Measurements from ENCODE around the gene GREB1. TPM values are rescaled to one million over a fixed set of nuclear protein-coding genes. Genes with fewer than 3 reads are reported as not detected.

Gene GREB1
- total and polyA plus RNA-seq, 4 experiments from 2014 or later = 0.19 to 1.1 TPM; not detected in 2

DNA sequence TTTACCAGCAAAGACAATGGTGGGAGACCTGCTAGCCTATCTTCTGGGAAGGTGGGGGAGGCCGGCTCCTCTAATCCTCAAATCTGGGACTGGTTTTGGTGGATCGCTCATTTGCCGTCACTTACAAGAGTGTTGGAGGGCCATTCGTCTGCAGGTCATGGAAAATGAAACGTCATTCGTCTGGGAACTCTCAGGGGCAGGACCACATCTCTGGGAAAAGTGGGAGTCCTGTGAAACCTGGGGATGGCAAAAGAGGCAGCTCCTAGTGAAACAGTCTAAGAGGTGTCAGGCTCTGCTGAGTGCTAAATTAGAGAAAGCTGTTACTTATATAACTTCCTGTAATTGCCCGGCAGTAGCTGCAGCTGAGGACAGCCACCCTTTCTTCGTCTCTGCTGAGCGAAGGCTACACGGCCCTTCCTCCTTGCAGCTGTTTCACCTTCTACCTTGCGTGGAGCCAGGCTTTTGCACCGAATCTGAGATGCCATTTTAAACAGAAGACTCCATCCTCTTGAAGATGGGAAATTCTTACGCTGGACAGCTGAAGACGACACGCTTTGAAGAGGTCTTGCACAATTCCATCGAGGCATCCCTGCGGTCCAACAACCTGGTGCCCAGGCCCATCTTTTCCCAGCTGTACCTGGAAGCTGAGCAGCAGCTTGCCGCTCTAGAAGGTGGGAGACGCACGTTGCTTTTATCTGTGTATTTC is 22.4 kb downstream of the GREB1 start:
- Histone ChIP-seq H3K27me3 (ENCODE audit: insufficient read depth, low read length) (no peaks in the 10 kb centered on the region), H3K4me1 (ENCODE audit: insufficient read depth, low read length) (no peaks in the 10 kb centered on the region), H3K4me3 (ENCODE audit: low read length in 2 of 2) (no peak overlapping the region), H3K9me3 (ENCODE audit: control insufficient read depth in 1 of 2, low read length in 2 of 2) (no peaks in the 10 kb centered on the region), H3K36me3 (ENCODE audit: insufficient read depth, low read length) (no peaks in the 10 kb centered on the region), H3K27ac (ENCODE audit: low read depth, low read length) (no peak overlapping the region)
- Mint-ChIP-seq H3K27me3 (peaks cover 27 to 36% of the 10 kb centered on the region in 2 donors), H3K27ac (no peak overlapping the region), H3K9me3 (no peaks in the 10 kb centered on the region), H3K4me1 (peaks cover 0 to 6% (median 5%) of the 10 kb centered on the region in 4 donors), H3K4me3 (no peak overlapping the region), H3K36me3 (no peaks in the 10 kb centered on the region)
- ChIA-PET POLR2A (ENCODE audit: partially characterized antibody) (no interaction called here), CTCF (ENCODE audit: partially characterized antibody) (interaction anchor here (1.3 kb wide), 1 partner anchor 27 kb away, joined by 4 read pairs; no protein-coding TSS in a partner anchor)
- intact Hi-C loops (cut with micrococcal nuclease) = no loop called here
- DNase-seq = no peak

DNA sequence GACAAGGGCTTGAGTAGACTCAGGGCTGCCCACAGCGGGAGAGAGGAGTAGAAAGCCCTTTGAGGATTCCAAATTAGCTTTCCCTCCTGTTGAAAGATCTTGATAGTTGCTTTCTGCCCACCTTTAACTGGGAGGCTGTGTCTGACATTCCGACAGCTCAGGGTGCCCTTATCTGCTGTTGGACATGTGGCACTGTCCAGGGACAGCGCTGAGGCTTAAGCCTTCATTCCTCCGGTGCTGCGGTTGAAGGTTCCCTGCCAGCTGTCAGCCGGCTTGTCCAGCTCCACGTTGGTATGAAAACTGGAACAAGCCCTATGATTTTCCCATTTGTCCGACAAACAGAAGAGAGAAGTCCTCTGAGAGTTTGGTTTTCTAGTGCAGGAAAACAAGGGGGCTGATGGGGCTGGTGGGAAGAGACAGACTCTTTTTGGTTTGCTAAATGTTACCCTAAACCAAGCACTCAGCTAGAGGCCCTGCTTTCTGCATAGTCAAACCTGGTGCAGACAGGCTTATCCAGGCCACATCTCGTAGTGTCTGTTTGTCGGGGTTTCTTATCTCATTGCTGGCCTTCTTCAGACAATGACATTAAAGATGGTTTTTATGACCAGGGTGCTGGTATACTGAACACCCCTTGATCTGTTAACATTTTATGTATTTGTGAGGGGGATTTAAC is 24.5 kb downstream of the GREB1 start:
- H3K9me3 ChIP-seq (ENCODE audit: control insufficient read depth in 1 of 2, low read length in 2 of 2) = no peaks in the 10 kb centered on the region
- no peaks in the 10 kb centered on the region for H3K36me3 Mint-ChIP-seq
- no peaks in the 10 kb centered on the region for H3K9me3 Mint-ChIP-seq
- no peak overlapping the region for H3K4me3 Mint-ChIP-seq
- intact Hi-C loops (cut with micrococcal nuclease) = no loop called here
- H3K27me3 ChIP-seq (ENCODE audit: insufficient read depth, low read length) = no peaks in the 10 kb centered on the region
- DNase-seq = no peak
- peaks cover 0 to 6% (median 5%) of the 10 kb centered on the region in 4 donors for H3K4me1 Mint-ChIP-seq
- H3K4me3 ChIP-seq (ENCODE audit: low read length in 2 of 2) = no peak overlapping the region
- H3K4me1 ChIP-seq (ENCODE audit: insufficient read depth, low read length) = no peaks in the 10 kb centered on the region
- no peak overlapping the region for H3K27ac ChIP-seq (ENCODE audit: low read depth, low read length)
- no peaks in the 10 kb centered on the region for H3K36me3 ChIP-seq (ENCODE audit: insufficient read depth, low read length)
- ChIA-PET POLR2A (ENCODE audit: partially characterized antibody) (no interaction called here), CTCF (ENCODE audit: partially characterized antibody) (interaction anchor here (1.0 kb wide), 1 partner anchor 88 kb away, joined by 4 read pairs; no protein-coding TSS in a partner anchor)
- no peak overlapping the region for H3K27ac Mint-ChIP-seq
- peaks cover 22 to 30% of the 10 kb centered on the region in 2 donors for H3K27me3 Mint-ChIP-seq

DNA sequence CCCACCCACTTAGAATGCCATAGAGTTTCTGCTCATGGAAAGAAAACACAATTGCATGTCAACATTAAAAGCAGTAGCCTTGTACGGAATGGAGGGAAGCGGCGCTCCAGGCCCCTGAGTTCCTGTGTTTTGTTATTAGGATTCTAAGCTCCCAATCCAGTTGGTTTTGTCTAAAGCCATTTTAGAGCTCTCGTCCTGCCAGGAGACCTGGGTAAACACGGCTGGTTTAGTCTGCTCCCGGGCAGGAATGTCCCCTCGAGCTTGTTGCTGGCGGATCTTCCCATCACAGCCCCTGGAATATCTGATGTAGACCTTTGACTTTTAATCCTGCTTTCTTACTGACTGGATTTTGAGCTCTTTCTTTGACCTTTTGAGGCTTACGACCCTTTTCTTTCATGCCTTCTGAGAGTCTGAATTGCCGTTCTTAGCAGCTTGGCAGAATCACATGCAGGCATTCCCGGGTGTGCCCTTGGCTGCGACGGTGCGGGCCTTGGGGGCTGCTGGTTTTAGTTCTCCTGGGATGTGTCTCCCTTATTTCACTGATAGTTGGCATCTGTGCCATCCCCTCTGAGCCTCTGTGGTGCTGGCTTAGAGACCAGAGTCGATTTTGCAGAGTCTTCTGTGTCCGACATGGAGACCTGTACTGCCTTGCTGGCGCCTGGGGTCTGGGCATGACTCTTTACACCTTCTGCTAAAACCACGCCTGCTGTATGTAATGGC is 25.4 kb downstream of the GREB1 start:
- no peaks in the 10 kb centered on the region for H3K9me3 ChIP-seq (ENCODE audit: control insufficient read depth in 1 of 2, low read length in 2 of 2)
- H3K27ac ChIP-seq (ENCODE audit: low read depth, low read length) = no peak overlapping the region
- CTCF ChIA-PET (ENCODE audit: partially characterized antibody) = interaction anchor here (1.0 kb wide), 1 partner anchor 89 kb away, joined by 4 read pairs; no protein-coding TSS in a partner anchor
- Mint-ChIP-seq H3K4me1 (peaks cover 0 to 4% (median 2%) of the 10 kb centered on the region in 4 donors), H3K36me3 (no peaks in the 10 kb centered on the region), H3K27me3 (peaks cover 16 to 24% of the 10 kb centered on the region in 2 donors), H3K9me3 (no peaks in the 10 kb centered on the region), H3K4me3 (no peak overlapping the region), H3K27ac (no peak overlapping the region)
- no peaks in the 10 kb centered on the region for H3K27me3 ChIP-seq (ENCODE audit: insufficient read depth, low read length)
- no peak overlapping the region for H3K4me3 ChIP-seq (ENCODE audit: low read length in 2 of 2)
- no peaks in the 10 kb centered on the region for H3K36me3 ChIP-seq (ENCODE audit: insufficient read depth, low read length)
- DNase-seq = no peak
- no peaks in the 10 kb centered on the region for H3K4me1 ChIP-seq (ENCODE audit: insufficient read depth, low read length)
- intact Hi-C loops (cut with micrococcal nuclease) = no loop called here
- POLR2A ChIA-PET (ENCODE audit: partially characterized antibody) = no interaction called here

DNA sequence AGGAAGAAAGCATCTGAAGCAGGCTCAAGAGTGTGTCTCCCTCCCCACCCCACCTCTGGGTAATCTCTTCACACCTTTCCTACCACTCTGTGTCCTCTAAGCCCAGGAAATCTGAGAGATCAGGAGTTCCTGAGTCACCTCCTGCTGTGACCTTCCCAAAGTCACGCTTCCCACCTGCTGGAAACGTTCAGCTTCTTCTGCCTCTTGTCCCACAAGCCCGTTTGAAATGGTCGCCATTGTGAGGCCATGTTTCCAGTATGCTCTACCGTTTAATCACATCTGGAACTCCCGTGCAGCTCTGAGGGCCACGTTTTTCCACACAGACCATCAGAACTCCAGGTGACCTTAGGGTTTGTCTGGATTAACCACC is 25.9 kb downstream of the GREB1 start:
- Histone ChIP-seq H3K4me3 (ENCODE audit: low read length in 2 of 2) (no peak overlapping the region), H3K4me1 (ENCODE audit: insufficient read depth, low read length) (no peaks in the 10 kb centered on the region), H3K36me3 (ENCODE audit: insufficient read depth, low read length) (no peaks in the 10 kb centered on the region), H3K27me3 (ENCODE audit: insufficient read depth, low read length) (no peaks in the 10 kb centered on the region), H3K27ac (ENCODE audit: low read depth, low read length) (no peak overlapping the region), H3K9me3 (ENCODE audit: control insufficient read depth in 1 of 2, low read length in 2 of 2) (no peaks in the 10 kb centered on the region)
- no peak overlapping the region for H3K4me3 Mint-ChIP-seq
- H3K9me3 Mint-ChIP-seq = no peaks in the 10 kb centered on the region
- intact Hi-C loops (cut with micrococcal nuclease) = no loop called here
- CTCF ChIA-PET (ENCODE audit: partially characterized antibody) = no interaction called here
- H3K27ac Mint-ChIP-seq = no peak overlapping the region
- H3K4me1 Mint-ChIP-seq = no peaks in the 10 kb centered on the region
- peaks cover 15 to 23% of the 10 kb centered on the region in 2 donors for H3K27me3 Mint-ChIP-seq
- H3K36me3 Mint-ChIP-seq = no peaks in the 10 kb centered on the region
- no peak for DNase-seq
- POLR2A ChIA-PET (ENCODE audit: partially characterized antibody) = no interaction called here

DNA sequence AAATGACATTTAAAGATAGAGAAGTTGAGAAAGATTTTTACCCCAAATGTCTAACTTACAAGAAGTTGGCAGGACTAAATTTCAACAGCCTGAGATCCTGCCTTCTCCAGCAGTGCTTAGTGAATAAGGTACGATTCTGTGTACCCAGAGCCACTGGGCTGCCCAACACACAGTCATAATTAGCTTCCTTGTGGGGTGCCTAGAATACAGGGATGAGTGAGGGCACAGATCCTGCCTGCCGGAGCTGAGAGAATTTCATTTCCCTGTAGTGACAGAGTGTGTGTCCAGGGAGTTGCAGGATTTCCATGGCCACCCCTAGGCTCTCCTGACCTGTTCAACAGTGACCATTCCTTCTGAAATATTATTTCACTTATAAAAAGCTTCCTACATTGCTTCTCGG is 27.0 kb downstream of the GREB1 start:
- no peak overlapping the region for H3K27ac Mint-ChIP-seq
- POLR2A ChIA-PET (ENCODE audit: partially characterized antibody) = no interaction called here
- Histone ChIP-seq H3K27me3 (ENCODE audit: insufficient read depth, low read length) (no peaks in the 10 kb centered on the region), H3K27ac (ENCODE audit: low read depth, low read length) (no peak overlapping the region), H3K36me3 (ENCODE audit: insufficient read depth, low read length) (no peaks in the 10 kb centered on the region), H3K9me3 (ENCODE audit: control insufficient read depth in 1 of 2, low read length in 2 of 2) (no peaks in the 10 kb centered on the region), H3K4me1 (ENCODE audit: insufficient read depth, low read length) (no peaks in the 10 kb centered on the region), H3K4me3 (ENCODE audit: low read length in 2 of 2) (no peak overlapping the region)
- no peaks in the 10 kb centered on the region for H3K4me1 Mint-ChIP-seq
- CTCF ChIA-PET (ENCODE audit: partially characterized antibody) = no interaction called here
- no peaks in the 10 kb centered on the region for H3K36me3 Mint-ChIP-seq
- H3K27me3 Mint-ChIP-seq = peaks cover 9 to 16% of the 10 kb centered on the region in 2 donors
- no peak for DNase-seq
- no peak overlapping the region for H3K4me3 Mint-ChIP-seq
- no peaks in the 10 kb centered on the region for H3K9me3 Mint-ChIP-seq
- intact Hi-C loops (cut with micrococcal nuclease) = no loop called here

DNA sequence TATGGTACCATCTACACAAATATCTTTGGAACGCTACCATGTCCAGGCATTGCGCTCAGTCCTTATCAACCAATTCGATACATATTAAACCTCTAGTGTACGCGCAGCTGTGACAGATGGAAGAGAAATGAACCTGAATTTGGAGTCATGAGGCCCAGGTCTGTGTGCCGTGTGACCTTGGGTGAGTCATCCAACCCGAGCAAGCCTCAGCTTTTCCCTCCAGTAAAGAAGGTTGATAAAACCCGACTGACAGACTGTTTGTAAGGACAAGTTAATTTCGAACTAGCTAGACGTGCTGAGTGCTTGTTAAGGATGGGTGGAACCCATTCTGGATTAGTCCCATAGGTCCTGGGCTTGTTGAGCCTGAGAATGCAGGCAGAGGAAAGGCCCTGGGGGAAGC is 28.2 kb downstream of the GREB1 start:
- intact Hi-C loops (cut with micrococcal nuclease) = no loop called here
- peaks cover 7 to 14% of the 10 kb centered on the region in 2 donors for H3K27me3 Mint-ChIP-seq
- Histone ChIP-seq H3K27ac (ENCODE audit: low read depth, low read length) (no peak overlapping the region), H3K27me3 (ENCODE audit: insufficient read depth, low read length) (no peaks in the 10 kb centered on the region), H3K36me3 (ENCODE audit: insufficient read depth, low read length) (no peaks in the 10 kb centered on the region), H3K9me3 (ENCODE audit: control insufficient read depth in 1 of 2, low read length in 2 of 2) (no peaks in the 10 kb centered on the region), H3K4me1 (ENCODE audit: insufficient read depth, low read length) (no peaks in the 10 kb centered on the region), H3K4me3 (ENCODE audit: low read length in 2 of 2) (no peak overlapping the region)
- CTCF ChIA-PET (ENCODE audit: partially characterized antibody) = interaction anchor here (1.6 kb wide), 1 partner anchor 21 kb away, joined by 4 read pairs; no protein-coding TSS in a partner anchor
- no peaks in the 10 kb centered on the region for H3K4me1 Mint-ChIP-seq
- POLR2A ChIA-PET (ENCODE audit: partially characterized antibody) = no interaction called here
- no peaks in the 10 kb centered on the region for H3K36me3 Mint-ChIP-seq
- DNase-seq = no peak
- H3K4me3 Mint-ChIP-seq = no peak overlapping the region
- no peak overlapping the region for H3K27ac Mint-ChIP-seq
- no peaks in the 10 kb centered on the region for H3K9me3 Mint-ChIP-seq

DNA sequence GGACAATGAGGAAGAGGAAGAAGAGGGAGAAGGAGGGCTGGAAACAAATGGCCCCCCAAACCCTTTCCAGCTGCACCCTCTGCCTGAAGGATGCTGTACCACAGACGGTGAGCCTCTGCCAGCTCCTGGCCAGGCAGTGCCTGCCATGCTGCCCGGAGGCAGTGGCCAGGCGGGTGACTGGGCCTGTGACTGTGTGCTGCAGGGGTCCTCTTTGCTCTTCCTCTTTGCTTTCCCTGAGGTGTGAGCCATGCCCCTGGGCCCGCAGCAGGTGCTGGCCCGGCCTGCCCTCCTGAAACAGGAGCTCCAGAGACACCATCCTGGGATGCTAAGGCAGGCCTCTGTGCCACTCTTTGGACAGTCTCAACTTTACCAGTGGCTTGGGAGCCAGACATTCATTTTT is 28.6 kb downstream of the GREB1 start:
- no peaks in the 10 kb centered on the region for H3K36me3 ChIP-seq (ENCODE audit: insufficient read depth, low read length)
- no peak for DNase-seq
- Mint-ChIP-seq H3K27me3 (peaks cover 6 to 12% of the 10 kb centered on the region in 2 donors), H3K4me3 (no peak overlapping the region), H3K4me1 (no peaks in the 10 kb centered on the region), H3K27ac (no peak overlapping the region), H3K36me3 (no peaks in the 10 kb centered on the region), H3K9me3 (no peaks in the 10 kb centered on the region)
- ChIA-PET POLR2A (ENCODE audit: partially characterized antibody) (no interaction called here), CTCF (ENCODE audit: partially characterized antibody) (interaction anchor here (1.6 kb wide), 1 partner anchor 21 kb away, joined by 4 read pairs; no protein-coding TSS in a partner anchor)
- intact Hi-C loops (cut with micrococcal nuclease) = no loop called here
- H3K27ac ChIP-seq (ENCODE audit: low read depth, low read length) = no peak overlapping the region
- H3K27me3 ChIP-seq (ENCODE audit: insufficient read depth, low read length) = no peaks in the 10 kb centered on the region
- H3K4me3 ChIP-seq (ENCODE audit: low read length in 2 of 2) = no peak overlapping the region
- H3K4me1 ChIP-seq (ENCODE audit: insufficient read depth, low read length) = no peaks in the 10 kb centered on the region
- H3K9me3 ChIP-seq (ENCODE audit: control insufficient read depth in 1 of 2, low read length in 2 of 2) = no peaks in the 10 kb centered on the region

All from CD4-positive, alpha-beta memory T cell (primary cell).